ENCODE data around the gene ANTXRL. TPM values are rescaled to one million over a fixed set of nuclear protein-coding genes. Genes with fewer than 3 reads are reported as not detected.

The ANTXRL gene
- total RNA-seq, 1 experiment from 2014 or later: not detected

DNA sequence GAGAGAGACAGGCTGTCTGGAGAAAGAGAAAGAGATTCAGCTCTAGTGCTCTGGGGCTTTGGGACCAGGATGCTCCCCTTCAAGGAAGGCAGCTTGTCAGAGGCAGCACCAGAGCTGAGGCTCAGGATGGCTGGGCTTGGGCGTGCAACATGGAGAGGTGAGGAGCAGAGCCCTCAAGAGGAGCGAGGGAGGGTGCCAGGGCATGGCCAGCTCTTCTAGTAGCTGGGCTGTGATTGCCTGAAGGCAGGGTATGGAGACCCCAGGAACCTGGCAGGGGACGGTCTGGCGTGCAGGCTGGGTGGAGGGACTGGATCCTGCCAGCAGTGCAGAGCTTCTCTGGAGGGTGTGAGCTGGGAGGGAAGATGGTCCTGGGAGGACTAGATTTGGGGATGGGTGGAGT lies 40.2 kb downstream of the ANTXRL start:
- Histone ChIP-seq H3K4me1 (ENCODE audit: control insufficient read depth, insufficient read depth, low read length) (no peaks in the 10 kb centered on the region), H3K27me3 (ENCODE audit: control insufficient read depth, insufficient read depth, low read length) (peaks cover 4% of the 10 kb centered on the region; the same call in 1 of the 2 replicates), H3K27ac (ENCODE audit: low read length) (no peak overlapping the region), H3K9me3 (ENCODE audit: control insufficient read depth, insufficient read depth, low read depth, low read length) (no peaks in the 10 kb centered on the region), H3K36me3 (ENCODE audit: control insufficient read depth, insufficient read depth, low read length) (no peaks in the 10 kb centered on the region), H3K4me3 (ENCODE audit: low read depth in 2 of 2, low read length in 2 of 2) (no peak overlapping the region)
- in situ Hi-C loops (cut with HindIII; ENCODE audit: low pct_unique_long_range_greater_than_20kb, low sequenced_read_pairs) (no loop called here), intact Hi-C loops (cut with micrococcal nuclease; ENCODE audit: unreplicated experiment) (no loop called here)
- ChIA-PET CTCF (no interaction called here), POLR2A (interaction anchor here (0.6 kb wide), 1 partner anchor 890 kb away, joined by 4 read pairs; no protein-coding TSS in a partner anchor)
- ATAC-seq (no peak), DNase-seq (ENCODE audit: low read depth, low spot score) (no peak)
- TF ChIP-seq SIN3A (IDR thresholded peaks at IDR 0.05; ENCODE audit: borderline replicate concordance, insufficient read depth, low read depth, low read length): no peak
- no peak for TF ChIP-seq POLR2AphosphoS5 (IDR thresholded peaks at IDR 0.05; ENCODE audit: low read depth, low read length)
- TF ChIP-seq, protein P1, sequence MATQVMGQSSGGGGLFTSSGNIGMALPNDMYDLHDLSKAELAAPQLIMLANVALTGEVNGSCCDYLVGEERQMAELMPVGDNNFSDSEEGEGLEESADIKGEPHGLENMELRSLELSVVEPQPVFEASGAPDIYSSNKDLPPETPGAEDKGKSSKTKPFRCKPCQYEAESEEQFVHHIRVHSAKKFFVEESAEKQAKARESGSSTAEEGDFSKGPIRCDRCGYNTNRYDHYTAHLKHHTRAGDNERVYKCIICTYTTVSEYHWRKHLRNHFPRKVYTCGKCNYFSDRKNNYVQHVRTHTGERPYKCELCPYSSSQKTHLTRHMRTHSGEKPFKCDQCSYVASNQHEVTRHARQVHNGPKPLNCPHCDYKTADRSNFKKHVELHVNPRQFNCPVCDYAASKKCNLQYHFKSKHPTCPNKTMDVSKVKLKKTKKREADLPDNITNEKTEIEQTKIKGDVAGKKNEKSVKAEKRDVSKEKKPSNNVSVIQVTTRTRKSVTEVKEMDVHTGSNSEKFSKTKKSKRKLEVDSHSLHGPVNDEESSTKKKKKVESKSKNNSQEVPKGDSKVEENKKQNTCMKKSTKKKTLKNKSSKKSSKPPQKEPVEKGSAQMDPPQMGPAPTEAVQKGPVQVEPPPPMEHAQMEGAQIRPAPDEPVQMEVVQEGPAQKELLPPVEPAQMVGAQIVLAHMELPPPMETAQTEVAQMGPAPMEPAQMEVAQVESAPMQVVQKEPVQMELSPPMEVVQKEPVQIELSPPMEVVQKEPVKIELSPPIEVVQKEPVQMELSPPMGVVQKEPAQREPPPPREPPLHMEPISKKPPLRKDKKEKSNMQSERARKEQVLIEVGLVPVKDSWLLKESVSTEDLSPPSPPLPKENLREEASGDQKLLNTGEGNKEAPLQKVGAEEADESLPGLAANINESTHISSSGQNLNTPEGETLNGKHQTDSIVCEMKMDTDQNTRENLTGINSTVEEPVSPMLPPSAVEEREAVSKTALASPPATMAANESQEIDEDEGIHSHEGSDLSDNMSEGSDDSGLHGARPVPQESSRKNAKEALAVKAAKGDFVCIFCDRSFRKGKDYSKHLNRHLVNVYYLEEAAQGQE (IDR thresholded peaks at IDR 0.05; ENCODE audit: insufficient read depth in 1 of 2, low read depth in 2 of 2, low read length in 1 of 2): no peak
- TF ChIP-seq, protein P2, sequence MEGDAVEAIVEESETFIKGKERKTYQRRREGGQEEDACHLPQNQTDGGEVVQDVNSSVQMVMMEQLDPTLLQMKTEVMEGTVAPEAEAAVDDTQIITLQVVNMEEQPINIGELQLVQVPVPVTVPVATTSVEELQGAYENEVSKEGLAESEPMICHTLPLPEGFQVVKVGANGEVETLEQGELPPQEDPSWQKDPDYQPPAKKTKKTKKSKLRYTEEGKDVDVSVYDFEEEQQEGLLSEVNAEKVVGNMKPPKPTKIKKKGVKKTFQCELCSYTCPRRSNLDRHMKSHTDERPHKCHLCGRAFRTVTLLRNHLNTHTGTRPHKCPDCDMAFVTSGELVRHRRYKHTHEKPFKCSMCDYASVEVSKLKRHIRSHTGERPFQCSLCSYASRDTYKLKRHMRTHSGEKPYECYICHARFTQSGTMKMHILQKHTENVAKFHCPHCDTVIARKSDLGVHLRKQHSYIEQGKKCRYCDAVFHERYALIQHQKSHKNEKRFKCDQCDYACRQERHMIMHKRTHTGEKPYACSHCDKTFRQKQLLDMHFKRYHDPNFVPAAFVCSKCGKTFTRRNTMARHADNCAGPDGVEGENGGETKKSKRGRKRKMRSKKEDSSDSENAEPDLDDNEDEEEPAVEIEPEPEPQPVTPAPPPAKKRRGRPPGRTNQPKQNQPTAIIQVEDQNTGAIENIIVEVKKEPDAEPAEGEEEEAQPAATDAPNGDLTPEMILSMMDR (IDR thresholded peaks at IDR 0.05): no peak
- TF ChIP-seq TCF7L2 (IDR thresholded peaks at IDR 0.05; ENCODE audit: low read depth, low read length): no peak
- no TSS peak for BruUV-seq (replicated peaks)

DNA sequence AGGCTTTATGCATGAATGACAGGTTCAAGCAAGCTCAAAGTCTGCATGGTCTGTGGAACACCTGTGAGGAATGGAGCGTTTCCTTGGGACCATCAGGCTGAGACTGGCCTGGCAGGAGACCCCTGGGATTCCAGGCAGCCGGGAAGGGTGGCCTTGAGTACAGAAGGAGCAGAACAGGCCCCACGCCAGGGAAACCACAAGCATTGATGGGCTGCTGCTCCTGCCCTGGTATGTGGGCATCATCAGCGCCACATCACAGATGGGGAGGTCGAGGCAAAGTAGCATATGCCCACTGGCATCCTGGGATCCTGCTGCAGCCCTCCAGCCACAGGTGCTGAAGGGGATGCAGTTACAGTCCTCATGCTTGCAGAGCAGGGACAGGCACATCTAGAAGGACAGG lies 40.9 kb downstream of the ANTXRL start:
- TF ChIP-seq, protein P2 (IDR thresholded peaks at IDR 0.05): no peak
- no peak for TF ChIP-seq SIN3A (IDR thresholded peaks at IDR 0.05; ENCODE audit: borderline replicate concordance, insufficient read depth, low read depth, low read length)
- TF ChIP-seq TCF7L2 (IDR thresholded peaks at IDR 0.05; ENCODE audit: low read depth, low read length): no peak
- no peak for TF ChIP-seq POLR2AphosphoS5 (IDR thresholded peaks at IDR 0.05; ENCODE audit: low read depth, low read length)
- TF ChIP-seq, protein P1 (IDR thresholded peaks at IDR 0.05; ENCODE audit: insufficient read depth in 1 of 2, low read depth in 2 of 2, low read length in 1 of 2): no peak
- BruUV-seq (replicated peaks): no TSS peak
- H3K36me3 ChIP-seq (ENCODE audit: control insufficient read depth, insufficient read depth, low read length): no peaks in the 10 kb centered on the region
- H3K27me3 ChIP-seq (ENCODE audit: control insufficient read depth, insufficient read depth, low read length): peaks cover 3% of the 10 kb centered on the region; the same call in 1 of the 2 replicates
- H3K27ac ChIP-seq (ENCODE audit: low read length): no peak overlapping the region
- H3K9me3 ChIP-seq (ENCODE audit: control insufficient read depth, insufficient read depth, low read depth, low read length): no peaks in the 10 kb centered on the region
- no peak overlapping the region for H3K4me3 ChIP-seq (ENCODE audit: low read depth in 2 of 2, low read length in 2 of 2)
- H3K4me1 ChIP-seq (ENCODE audit: control insufficient read depth, insufficient read depth, low read length): no peaks in the 10 kb centered on the region
- DNase-seq (ENCODE audit: low read depth, low spot score): no peak
- ATAC-seq: no peak
- ChIA-PET CTCF (no interaction called here), POLR2A (no interaction called here)
- in situ Hi-C loops (cut with HindIII; ENCODE audit: low pct_unique_long_range_greater_than_20kb, low sequenced_read_pairs) (no loop called here), intact Hi-C loops (cut with micrococcal nuclease; ENCODE audit: unreplicated experiment) (no loop called here)
